ENCODE measurements around the gene CEP162.
"Not testable (repeated sequence)": the region's sequence is repeated elsewhere in the genome, so short reads cannot be mapped to it uniquely, and the experiment has no call there.

Gene CEP162

DNA sequence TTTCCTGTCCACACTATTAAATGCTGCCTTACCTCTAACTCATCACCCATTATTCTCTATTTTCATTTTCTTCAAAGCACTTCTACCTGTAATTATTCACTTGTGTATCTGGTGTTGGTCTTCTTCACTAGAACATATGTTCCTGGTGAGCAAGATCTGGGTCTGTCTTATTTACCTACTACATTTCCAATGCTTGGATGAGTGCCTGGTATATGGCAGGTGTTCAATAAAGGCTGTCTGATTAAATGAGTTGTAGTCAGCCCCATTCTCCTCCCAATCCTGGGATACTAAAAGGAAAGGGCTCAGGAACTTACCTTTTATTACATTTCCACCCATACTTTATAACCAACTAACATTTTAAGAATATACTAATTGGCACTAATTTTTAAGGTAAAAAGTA lies 61.0 kb downstream of the CEP162 start:
- DNase-seq (ENCODE audit: extremely low spot score, insufficient read length, low read depth), result no peak
- no peak for FAIRE-seq

DNA sequence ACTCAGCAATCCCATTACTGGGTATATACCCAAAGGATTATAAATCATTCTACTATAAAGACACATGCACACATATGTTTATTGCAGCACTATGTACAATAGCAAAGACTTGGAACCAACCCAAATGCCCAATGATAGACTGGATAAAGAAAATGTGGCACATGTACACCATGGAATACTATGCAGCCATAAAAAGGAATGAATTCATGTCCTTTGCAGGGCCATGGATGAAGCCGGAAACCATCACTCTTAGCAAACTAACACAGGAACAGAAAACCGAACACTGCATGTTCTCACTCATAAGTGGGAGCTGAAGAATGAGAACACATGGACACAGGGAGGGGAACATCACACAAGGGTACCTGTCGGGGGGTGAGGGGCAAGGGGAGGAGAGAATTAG lies 63.1 kb downstream of the CEP162 start:
- FAIRE-seq; DNase-seq (ENCODE audit: extremely low spot score, insufficient read length, low read depth): not testable (repeated sequence)

DNA sequence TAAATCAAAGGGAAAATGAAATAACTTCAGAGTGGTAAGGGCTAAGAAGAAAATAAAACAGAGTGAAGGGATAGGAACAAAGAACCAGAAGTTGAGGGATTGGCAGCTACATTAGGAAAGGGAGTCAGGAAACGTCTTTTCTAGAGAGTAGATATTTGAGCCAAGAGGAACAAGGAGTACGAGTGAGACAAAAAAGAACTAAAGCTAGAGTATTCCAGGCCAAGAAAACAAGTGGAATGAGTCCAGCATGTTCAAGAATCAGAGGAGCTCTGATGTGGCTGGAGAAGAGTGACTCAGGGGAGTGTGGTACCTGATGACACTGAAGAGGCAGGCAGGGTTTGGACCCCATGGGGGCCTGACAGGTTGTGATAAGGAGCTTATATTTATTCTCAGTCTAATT lies 66.3 kb downstream of the CEP162 start:
- no peak for FAIRE-seq
- no peak for DNase-seq (ENCODE audit: extremely low spot score, insufficient read length, low read depth)

DNA sequence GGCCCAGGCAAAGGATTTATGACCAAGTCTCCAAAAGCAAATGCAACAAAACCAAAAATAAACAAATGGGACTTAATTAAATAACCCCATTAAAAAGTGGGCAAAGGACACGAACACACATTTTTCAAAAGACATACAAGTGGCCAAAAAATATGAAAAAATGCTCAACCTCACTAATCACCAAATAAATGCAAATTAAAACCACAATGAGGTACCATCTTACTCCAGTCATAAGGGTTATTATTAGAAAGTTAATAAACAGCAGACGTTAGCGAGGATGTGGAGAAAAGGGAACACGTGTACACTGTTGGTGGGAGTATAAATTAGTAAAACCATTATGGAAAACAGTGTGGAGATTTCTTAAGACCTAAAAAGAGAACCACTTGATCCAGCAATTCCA lies 71.1 kb downstream of the CEP162 start:
- DNase-seq (ENCODE audit: extremely low spot score, insufficient read length, low read depth) (no peak), FAIRE-seq (peak; percentile 35)

DNA sequence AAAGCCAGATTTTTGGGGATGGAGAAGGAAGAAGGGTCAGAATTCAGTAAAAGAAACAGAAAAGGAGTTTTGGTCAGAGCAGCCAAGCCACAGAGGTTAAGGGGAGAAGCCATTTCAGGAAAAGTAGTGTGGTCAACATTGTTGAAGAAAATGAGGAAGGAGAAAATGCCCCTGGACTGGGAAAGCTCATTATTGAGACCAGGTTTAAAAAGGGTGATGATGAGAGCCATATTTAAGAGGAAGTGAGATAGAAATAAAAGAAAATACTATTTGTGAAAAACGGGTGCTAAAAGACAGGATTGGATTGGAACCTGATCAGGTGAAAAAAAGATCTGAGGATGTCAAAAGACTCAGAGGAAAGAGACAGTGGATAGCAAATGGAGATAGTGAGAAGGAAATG lies 75.8 kb downstream of the CEP162 start:
- no peak for FAIRE-seq

DNA sequence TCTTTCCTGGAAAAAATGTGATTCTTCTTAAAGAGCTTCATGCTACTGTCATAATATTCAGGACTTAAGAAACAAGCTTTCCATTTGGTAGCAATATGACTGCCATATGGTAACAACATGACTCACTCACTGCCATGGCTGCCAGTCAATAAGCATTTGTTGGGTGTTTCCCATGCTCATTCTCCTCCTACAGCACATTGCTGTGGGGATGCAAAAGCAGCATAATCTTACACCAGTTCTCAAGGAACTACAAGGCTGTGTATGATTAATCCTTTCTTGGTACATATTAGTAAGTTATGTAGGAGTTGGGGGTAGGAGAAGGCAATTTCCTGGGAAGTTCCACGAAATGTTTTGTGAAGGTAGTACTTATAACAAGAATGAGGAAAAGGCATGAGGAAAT lies 76.7 kb downstream of the CEP162 start:
- FAIRE-seq (no peak), DNase-seq (ENCODE audit: extremely low spot score, insufficient read length, low read depth) (no peak)

More for the DNA sequence above, 75.8 kb downstream of the CEP162 start:
- no peak for DNase-seq (ENCODE audit: extremely low spot score, insufficient read length, low read depth)

DNA sequence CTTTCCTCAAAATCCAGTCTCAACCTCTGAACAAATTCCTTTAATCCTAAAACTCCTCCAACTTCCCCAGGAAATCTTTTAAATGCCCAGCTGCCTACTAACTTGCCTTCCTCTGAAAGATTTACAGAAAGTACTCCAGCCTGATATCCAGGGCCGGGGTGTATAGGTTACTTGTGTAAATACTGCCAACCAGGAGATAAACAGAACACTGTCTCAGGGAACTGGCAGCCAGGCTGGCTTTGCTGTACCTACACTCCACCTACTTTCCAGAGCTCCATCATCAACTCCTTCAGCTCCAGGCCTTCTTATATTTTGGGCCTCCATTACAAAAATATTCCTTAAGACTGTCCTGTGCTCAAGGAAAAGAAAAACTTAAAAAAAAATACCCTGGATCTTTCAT lies 85.9 kb downstream of the CEP162 start:
- no peak for DNase-seq (ENCODE audit: extremely low spot score, insufficient read length, low read depth)
- no peak for FAIRE-seq

DNA sequence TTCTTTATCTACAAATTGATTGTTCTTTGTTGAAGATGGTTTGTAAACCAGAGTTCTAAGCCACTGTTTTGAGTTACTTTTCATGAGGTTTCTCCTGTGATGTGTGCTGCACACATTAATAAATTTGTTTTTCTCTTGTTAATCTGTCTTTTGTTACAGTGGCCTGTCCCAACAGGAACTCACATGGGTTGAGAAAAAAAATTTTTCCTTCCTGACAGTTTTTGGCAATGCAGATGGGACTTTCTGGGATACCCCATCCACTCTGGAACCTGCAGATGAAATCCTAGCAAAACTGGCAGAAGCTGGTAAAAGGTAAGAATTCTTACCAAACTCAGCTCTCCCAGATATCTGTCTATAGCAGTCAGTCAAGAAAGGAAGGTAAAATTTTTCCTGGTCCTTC lies 88.1 kb downstream of the CEP162 start:
- FAIRE-seq (no peak), DNase-seq (ENCODE audit: extremely low spot score, insufficient read length, low read depth) (no peak)

DNA sequence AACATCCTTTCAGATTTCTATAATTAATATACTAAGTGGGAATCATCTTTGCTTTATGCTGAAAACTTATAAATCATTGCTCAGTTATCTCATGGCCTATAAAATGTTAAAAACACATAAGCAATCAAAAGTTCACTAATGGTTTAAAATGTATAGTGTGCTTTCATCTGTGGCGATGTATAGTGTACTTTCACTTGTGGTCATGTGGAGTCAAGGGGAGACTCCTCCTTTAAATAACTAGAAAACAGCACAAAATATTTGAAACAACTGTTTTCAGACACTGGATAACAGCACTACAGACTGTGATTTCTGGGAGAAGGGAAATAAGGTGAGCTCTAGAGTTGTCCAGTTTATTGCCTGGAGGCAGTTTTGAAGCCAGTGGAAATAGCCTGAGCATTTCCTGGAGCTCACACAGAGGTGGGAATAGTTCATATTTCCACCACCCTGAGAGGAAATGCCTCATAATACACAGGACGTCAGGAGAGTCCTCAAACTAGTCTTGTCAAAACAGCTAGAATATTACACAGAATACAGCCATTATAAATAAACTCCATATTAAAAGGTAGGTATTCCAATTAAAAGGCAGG lies 89.4 kb downstream of the CEP162 start:
- DNase-seq (ENCODE audit: extremely low spot score, insufficient read length, low read depth) (no peak), FAIRE-seq (no peak)

DNA sequence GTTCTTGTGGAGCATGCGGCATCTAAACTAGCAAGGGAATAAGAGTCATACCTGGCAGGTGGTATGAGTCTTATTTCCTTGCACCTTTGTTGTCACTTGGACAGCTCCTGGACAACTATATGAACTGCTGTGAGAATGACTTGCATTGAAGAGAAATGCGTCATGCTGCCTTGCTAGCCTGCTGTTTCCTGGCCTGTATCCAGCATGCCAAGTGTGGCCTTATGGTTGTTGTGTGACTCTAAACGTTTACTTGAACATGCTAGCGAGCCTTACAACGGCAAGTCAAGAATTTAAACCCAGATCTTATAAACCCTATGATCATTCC lies 90.4 kb downstream of the CEP162 start:
- FAIRE-seq, result no peak
- DNase-seq (ENCODE audit: extremely low spot score, insufficient read length, low read depth), result no peak

DNA sequence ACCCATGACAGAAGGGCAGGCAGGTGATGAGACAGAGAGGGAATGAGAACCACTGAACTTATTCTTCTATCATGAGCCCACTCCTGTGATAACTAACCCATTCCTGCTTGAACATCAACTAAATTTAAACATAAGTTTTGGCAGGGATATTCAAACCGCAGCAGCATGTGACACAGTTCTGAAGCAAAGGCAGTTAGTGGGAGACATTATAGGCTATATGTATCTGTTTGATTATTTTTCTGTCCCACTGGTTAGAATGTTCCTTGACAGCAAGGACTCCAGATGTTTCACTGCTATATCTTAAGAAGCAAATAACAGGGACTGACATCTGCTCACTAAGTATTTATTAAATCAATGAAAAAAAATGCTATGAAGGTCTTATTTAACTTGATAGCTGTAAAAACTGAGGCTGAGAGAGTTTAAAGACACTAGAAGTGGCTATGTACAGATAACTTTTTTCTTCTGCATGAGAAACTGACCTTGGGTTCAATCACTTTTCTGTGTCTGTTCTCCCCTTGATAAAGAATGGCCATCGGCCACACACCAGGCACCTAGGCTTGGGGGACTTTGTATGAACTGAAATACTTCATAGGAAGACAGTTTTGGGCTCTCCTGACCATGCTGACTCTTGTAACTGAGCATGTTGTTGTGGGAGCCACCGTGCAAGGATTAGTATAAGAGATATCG lies 90.9 kb downstream of the CEP162 start:
- DNase-seq (ENCODE audit: extremely low spot score, insufficient read length, low read depth) (no peak), FAIRE-seq (no peak)

DNA sequence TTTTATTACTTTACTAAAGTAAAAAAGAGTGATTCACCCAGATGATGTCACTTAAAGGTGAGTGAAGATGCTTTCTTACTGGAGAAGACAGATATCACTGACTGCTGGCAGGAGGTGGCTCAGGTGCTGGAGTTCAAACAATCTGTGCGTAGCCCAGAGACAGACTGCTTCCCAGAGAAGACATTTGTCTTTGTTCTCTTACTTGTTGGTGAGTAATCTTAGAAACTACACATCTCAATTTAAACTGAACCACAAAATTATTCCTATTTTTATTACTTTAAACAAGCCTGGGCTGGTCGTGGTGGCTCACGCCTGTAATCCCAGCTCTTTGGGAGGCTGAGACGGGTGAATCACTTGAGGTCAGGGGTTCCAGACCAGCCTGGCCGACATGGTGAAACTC lies 92.2 kb downstream of the CEP162 start:
- FAIRE-seq, result no peak
- no peak for DNase-seq (ENCODE audit: extremely low spot score, insufficient read length, low read depth)

DNA sequence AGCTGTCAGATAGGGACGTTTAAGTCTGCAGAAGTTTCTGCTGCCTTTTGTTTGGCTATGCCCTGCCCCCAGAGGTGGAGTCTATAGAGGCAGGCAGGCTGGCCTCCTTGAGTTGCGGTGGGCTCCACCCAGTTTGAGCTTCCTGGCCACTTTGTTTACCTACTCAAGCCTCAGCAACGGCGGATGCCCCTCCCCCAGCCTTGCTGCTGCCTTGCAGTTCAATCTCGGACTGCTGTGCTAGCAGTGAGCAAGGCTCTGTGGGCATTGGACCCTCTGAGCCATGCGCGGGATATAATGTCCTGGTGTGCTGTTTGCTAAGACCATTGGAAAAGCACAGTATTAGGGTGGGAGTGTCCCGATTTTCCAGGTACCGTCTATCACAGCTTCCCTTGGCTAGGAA lies 94.1 kb downstream of the CEP162 start:
- not testable (repeated sequence) for FAIRE-seq; DNase-seq (ENCODE audit: extremely low spot score, insufficient read length, low read depth)

DNA sequence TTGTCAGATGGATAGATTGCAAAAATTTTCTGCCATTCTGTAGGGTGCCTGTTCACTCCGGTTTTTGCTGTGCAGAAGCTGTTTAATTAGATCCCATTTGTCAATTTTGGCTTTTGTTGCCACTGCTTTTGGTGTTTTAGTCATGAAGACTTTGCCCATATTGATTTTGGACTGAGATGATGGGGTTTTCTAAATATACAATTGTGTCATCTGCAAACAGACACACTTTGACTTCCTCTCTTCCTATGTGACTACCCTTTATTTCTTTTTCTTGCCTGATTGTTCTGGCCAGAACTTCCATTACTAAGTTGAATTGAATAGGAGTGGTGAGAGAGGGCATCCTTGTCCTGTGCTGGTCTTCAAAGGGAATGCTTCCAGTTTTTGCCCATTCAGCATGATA lies 97.9 kb downstream of the CEP162 start:
- DNase-seq (ENCODE audit: extremely low spot score, insufficient read length, low read depth); FAIRE-seq: not testable (repeated sequence)

DNA sequence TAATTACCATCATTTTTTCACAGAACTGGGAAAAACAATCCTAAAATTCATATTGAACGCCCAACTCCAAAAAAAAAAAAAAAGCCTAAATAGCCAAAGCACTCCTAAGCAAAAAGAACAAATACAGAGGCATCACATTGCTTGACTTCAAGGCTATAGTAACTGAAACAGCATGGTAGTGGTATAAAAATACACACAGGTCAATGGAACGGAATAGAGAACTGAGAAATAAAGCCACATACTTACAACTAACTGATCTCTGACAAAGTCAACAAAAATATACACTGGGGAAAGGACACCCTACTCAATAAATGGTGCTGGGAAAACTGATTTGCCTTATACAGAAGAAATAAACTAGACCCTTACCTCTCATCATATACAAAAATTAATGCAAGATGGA lies 104.3 kb downstream of the CEP162 start:
- DNase-seq (ENCODE audit: extremely low spot score, insufficient read length, low read depth) (no peak), FAIRE-seq (peak; percentile 57)

DNA sequence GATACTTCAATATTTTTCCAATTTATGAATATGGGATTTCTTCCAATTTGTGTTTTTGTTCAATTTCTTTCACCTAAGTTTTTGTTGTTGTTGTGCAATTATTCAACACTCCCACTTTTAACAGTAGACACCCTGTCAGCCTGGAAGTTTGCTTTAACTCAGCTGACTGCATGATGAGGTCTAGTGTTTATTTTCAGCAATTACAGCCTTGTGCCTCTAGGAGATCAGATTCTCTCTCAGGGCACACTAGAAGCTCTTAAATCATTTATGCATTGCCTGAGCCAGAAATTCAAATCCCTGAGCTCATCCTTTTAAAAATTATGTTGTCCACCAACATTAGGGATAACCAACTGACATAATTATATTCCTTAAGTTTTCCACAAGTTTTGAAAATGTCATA lies 108.2 kb downstream of the CEP162 start:
- FAIRE-seq (no peak), DNase-seq (ENCODE audit: extremely low spot score, insufficient read length, low read depth) (no peak)

DNA sequence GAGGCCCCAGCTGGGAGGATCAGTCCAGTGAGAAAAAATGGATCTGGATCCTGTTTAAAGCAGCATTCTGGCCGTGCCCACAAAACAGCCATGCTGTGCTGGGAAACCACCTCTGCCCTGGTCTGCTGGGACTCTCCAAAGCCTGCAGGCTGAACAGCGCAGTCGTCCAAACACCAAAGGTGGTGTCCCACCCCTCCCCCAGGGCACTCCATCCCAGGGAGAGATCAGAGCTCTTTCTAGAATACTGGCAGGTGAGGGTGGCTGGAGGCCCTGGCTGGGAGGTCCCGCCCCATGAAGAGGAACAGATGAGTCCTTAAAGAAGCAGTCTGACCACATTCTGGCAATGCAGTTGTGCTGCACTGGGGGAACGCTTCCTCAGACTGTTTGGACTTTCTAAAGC lies 109.3 kb downstream of the CEP162 start:
- DNase-seq (ENCODE audit: extremely low spot score, insufficient read length, low read depth) (no peak), FAIRE-seq (no peak)

DNA sequence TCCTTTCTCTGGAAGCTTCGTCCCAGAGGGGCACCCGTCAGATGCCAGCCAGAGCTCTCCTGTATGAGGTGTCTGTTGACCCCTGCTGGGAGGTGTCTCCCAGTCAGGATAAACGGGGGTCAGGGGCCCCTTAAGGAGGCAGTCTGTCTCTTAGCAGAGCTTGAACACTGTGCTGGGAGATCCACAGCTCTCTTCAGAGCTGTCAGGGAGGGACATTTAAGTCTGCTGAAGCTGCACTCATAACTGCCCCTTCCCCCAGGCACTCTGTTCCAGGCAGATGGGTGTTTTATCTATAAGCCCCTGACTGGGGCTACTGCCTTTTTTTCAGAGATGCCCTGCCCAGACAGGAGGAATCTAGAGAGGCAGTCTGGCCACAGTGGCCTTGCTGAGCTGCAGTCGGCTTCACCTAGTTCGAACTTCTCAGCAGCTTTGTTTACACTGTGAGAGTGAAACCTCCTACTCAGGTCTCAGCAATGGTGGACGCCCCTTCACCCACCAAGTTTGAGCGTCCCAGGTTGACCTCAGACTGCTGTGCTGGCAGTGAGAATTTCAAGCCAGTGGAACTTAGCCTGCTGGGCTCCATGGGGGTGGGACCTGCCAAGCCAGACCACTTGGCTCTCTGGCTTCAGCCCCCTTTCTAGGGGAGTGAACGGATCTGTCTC lies 112.4 kb downstream of the CEP162 start:
- not testable (repeated sequence) for DNase-seq (ENCODE audit: extremely low spot score, insufficient read length, low read depth); FAIRE-seq

DNA sequence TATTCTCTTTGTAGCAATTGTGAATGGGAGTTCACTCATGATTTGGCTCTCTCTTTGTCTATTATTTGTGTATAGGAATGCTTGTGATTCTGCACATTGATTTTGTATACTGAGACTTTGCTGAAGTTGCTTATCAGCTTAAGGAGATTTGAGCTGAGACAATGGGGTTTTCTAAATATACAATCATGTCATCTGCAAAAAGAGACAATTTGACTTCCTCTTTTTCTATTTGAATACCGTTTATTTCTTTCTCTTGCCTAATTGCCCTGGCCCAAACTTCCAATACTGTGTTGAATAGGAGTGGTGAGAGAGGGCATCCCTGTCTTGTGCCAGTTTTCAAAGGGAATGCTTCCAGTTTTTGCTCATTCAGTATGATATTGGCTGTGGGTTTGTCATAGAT lies 116.1 kb downstream of the CEP162 start:
- not testable (repeated sequence) for FAIRE-seq; DNase-seq (ENCODE audit: extremely low spot score, insufficient read length, low read depth)

DNA sequence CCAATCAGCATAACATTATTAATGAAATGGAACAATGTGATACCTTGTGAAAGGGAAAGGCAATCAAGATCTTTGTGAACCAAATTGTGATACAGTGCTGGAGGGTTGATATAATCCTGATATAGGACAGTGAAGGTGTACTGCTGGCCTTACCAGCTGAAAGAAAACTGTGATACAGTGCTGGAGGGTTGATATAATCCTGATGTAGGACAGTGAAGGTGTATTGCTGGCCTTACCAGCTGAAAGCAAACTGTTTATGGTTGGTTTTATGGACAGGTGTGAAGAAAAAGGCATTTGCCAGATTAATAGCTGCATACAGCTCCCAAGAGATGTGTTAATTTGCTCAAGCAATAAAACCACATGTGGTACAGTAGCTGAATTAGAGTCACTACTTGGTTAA lies 119.9 kb downstream of the CEP162 start:
- FAIRE-seq (no peak), DNase-seq (ENCODE audit: extremely low spot score, insufficient read length, low read depth) (no peak)

DNA sequence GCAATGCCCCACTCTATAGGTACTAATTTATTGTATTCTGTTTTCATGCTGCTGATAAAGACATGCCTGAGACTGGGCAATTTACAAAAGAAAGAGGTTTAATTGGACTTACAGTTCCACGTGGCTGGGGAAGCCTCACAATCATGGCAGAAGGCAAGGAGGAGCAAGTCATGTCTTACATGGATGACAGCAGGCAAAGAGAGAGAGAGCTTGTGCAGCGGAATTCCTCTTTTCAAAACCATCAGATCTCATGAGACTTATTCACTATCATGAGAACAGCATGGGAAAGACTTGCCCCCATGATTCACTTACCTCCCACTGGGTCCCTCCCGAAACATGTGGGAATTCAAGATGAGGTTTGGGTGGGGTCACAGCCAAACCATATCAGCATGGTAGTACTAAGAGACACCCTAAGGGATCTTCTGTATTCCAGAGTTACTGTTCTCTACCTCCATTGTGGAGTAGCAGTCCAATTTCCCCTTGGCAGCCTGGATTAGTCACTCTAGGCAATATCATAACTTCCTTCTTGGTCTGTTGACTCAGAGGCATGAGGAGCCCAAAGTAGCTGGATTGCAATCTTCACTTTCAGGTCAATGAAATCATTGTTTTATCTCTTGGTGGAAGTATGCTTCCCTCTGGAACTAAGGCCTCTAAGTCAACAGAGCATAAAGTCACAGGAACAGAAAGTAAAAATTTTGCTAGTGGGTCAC lies 122.1 kb downstream of the CEP162 start:
- not testable (repeated sequence) for FAIRE-seq; DNase-seq (ENCODE audit: extremely low spot score, insufficient read length, low read depth)
